MCF 10A (cell line): ENCODE results near the gene WWC2. TPM values are rescaled to one million over a fixed set of nuclear protein-coding genes. Genes with fewer than 3 reads are reported as not detected.
"Not testable (repeated sequence)": the region's sequence is repeated elsewhere in the genome, so short reads cannot be mapped to it uniquely, and the experiment has no call there.

Experiments
- BruUV-seq: library from RNA; stranded (reverse); fragments of 400-500 nt; replicated peaks from 2 replicates; lab custom pipeline; 2021; lab: Mats Ljungman, UMichigan
- CTCF ChIA-PET: fragments of 300-600 bp; sonication (Branson Sonifier 250); formaldehyde crosslinking; extraction: SDS; loops from one replicate; lab custom pipeline; 2021; ENCODE audit warnings: antibody characterized with exemption, inconsistent platforms; lab: Yijun Ruan, JAX
- POLR2A ChIA-PET: fragments of 300-600, 350-650 bp; sonication (Branson Sonifier 250); formaldehyde crosslinking; extraction: SDS; loops from one replicate; lab custom pipeline; 2020; ENCODE audit warnings: antibody characterized with exemption, inconsistent platforms; lab: Yijun Ruan, JAX
- DNase-seq: peaks from one replicate; pipeline ENCODE4 v3.0.0-alpha.2; 2018; ENCODE audit not compliant: unreplicated experiment
- H3K27ac Mint-ChIP-seq: one replicate; pipeline ENCODE4 v1.8.0; 2022; ENCODE audit warnings: mild to moderate bottlenecking, low read depth, mixed read lengths; ENCODE audit not compliant: unreplicated experiment
- H3K27me3 Mint-ChIP-seq: one replicate; pipeline ENCODE4 v1.8.0; 2022; ENCODE audit warnings: mixed read lengths; ENCODE audit not compliant: insufficient read depth, unreplicated experiment
- H3K36me3 Mint-ChIP-seq: one replicate; pipeline ENCODE4 v1.8.0; 2022; ENCODE audit warnings: mild to moderate bottlenecking, moderate library complexity, mixed read lengths; ENCODE audit not compliant: insufficient read depth, unreplicated experiment
- H3K4me1 Mint-ChIP-seq: one replicate; pipeline ENCODE4 v1.8.0; 2022; ENCODE audit warnings: mixed read lengths; ENCODE audit not compliant: insufficient read depth, unreplicated experiment
- H3K4me3 Mint-ChIP-seq: one replicate; pipeline ENCODE4 v1.8.0; 2022; ENCODE audit warnings: mild to moderate bottlenecking, moderate library complexity, mixed read lengths; ENCODE audit not compliant: unreplicated experiment
- H3K9me3 Mint-ChIP-seq: one replicate; pipeline ENCODE4 v1.8.0; 2022; ENCODE audit warnings: mixed read lengths; ENCODE audit not compliant: unreplicated experiment
- CTCF ChIP-seq: fragments of 200-600 bp; IDR thresholded peaks from one replicate; pipeline ENCODE4 v1.8.0; 2022; ENCODE audit warnings: antibody characterized with exemption, mild to moderate bottlenecking; ENCODE audit not compliant: unreplicated experiment
- intact Hi-C: fragments of 100-400 bp; cut with micrococcal nuclease; formaldehyde crosslinking; loops from 2 replicates; pipeline ENCODE4 v1.14.1; 2022
- total RNA-seq: library from RNA; stranded (reverse); gene quantifications from 2 replicates; pipeline ENCODE4 v1.2.3, GENCODE V29; 2022

Gene WWC2
- total RNA-seq, 1 experiment from 2014 or later, result 42.4 TPM

GRCh38 chr4:183186813-183187212, 87.8 kb downstream of the WWC2 start:
- Mint-ChIP-seq H3K27me3 (no peaks in the 10 kb centered on the region), H3K4me1 (peaks cover 11% of the 10 kb centered on the region), H3K4me3 (no peak overlapping the region), H3K27ac (no peak overlapping the region), H3K9me3 (no peaks in the 10 kb centered on the region), H3K36me3 (peaks cover 10% of the 10 kb centered on the region)
- no TSS peak for BruUV-seq
- intact Hi-C loops, result no loop called here
- ChIA-PET CTCF (no interaction called here), POLR2A (no interaction called here)
- no peak for TF ChIP-seq CTCF
- DNase-seq, result no peak

- no peaks in the 10 kb centered on the region for H3K9me3 Mint-ChIP-seq
- intact Hi-C loops, result no loop called here
- TF ChIP-seq CTCF, result no peak
- no peak overlapping the region for H3K27ac Mint-ChIP-seq
- BruUV-seq, result no TSS peak
- peaks cover 8% of the 10 kb centered on the region for H3K4me1 Mint-ChIP-seq
- no peak overlapping the region for H3K4me3 Mint-ChIP-seq
- POLR2A ChIA-PET, result no interaction called here
- peaks cover 14% of the 10 kb centered on the region for H3K36me3 Mint-ChIP-seq
- CTCF ChIA-PET, result interaction anchor here (1.2 kb wide), 1 partner anchor 58 kb away, joined by 4 read pairs; no protein-coding TSS in a partner anchor
- H3K27me3 Mint-ChIP-seq, result no peaks in the 10 kb centered on the region
- DNase-seq, result no peak
These were observed 92.0 kb downstream of the WWC2 start for GRCh38 chr4:183190900-183191527.

GRCh38 chr4:183191630-183192029, 92.6 kb downstream of the WWC2 start:
- Mint-ChIP-seq H3K27ac (no peak overlapping the region), H3K36me3 (peaks cover 17% of the 10 kb centered on the region), H3K9me3 (no peaks in the 10 kb centered on the region), H3K27me3 (no peaks in the 10 kb centered on the region), H3K4me1 (peaks cover 8% of the 10 kb centered on the region), H3K4me3 (no peak overlapping the region)
- ChIA-PET POLR2A (no interaction called here), CTCF (interaction anchor here (1.2 kb wide), 1 partner anchor 58 kb away, joined by 4 read pairs; no protein-coding TSS in a partner anchor)
- DNase-seq, result no peak
- BruUV-seq, result no TSS peak
- no peak for TF ChIP-seq CTCF
- intact Hi-C loops, result no loop called here

GRCh38 chr4:183192571-183192970, 93.5 kb downstream of the WWC2 start:
- intact Hi-C loops, result no loop called here
- no peak for DNase-seq
- Mint-ChIP-seq H3K27me3 (no peaks in the 10 kb centered on the region), H3K4me3 (no peak overlapping the region), H3K36me3 (peaks cover 17% of the 10 kb centered on the region), H3K9me3 (no peaks in the 10 kb centered on the region), H3K27ac (no peak overlapping the region), H3K4me1 (peaks cover 8% of the 10 kb centered on the region)
- TF ChIP-seq CTCF, result no peak
- POLR2A ChIA-PET, result no interaction called here
- no TSS peak for BruUV-seq
- CTCF ChIA-PET, result no interaction called here

GRCh38 chr4:183193730-183194338, 94.8 kb downstream of the WWC2 start:
- peaks cover 13% of the 10 kb centered on the region for H3K36me3 Mint-ChIP-seq
- H3K27ac Mint-ChIP-seq, H3K4me1 Mint-ChIP-seq, H3K27me3 Mint-ChIP-seq, H3K9me3 Mint-ChIP-seq, BruUV-seq, intact Hi-C loops, H3K4me3 Mint-ChIP-seq, DNase-seq: not testable (repeated sequence)
- ChIA-PET CTCF (interaction anchor here (0.8 to 1.1 kb wide), 2 partner anchors 46 to 63 kb away, joined by 3 to 5 read pairs; no protein-coding TSS in a partner anchor), POLR2A (interaction anchor here (1.0 to 1.3 kb wide), 3 partner anchors 10 to 17 kb away, joined by 3 to 8 read pairs (median 4); no protein-coding TSS in a partner anchor)
